ENCODE measurements around the gene ZNF33A. TPM values are rescaled to one million over a fixed set of nuclear protein-coding genes. Genes with fewer than 3 reads are reported as not detected.

ZNF33A gene
- total RNA-seq, result 6.9 and 9.1 TPM in 2 replicates

GRCh38 chr10:38010119-38010903, at the start of gene ZNF33A:
Gene ZNF33A (plus strand): TSS chr10:38010675. CDS start chr10:38012342, 1,667 bp downstream.

DNA sequence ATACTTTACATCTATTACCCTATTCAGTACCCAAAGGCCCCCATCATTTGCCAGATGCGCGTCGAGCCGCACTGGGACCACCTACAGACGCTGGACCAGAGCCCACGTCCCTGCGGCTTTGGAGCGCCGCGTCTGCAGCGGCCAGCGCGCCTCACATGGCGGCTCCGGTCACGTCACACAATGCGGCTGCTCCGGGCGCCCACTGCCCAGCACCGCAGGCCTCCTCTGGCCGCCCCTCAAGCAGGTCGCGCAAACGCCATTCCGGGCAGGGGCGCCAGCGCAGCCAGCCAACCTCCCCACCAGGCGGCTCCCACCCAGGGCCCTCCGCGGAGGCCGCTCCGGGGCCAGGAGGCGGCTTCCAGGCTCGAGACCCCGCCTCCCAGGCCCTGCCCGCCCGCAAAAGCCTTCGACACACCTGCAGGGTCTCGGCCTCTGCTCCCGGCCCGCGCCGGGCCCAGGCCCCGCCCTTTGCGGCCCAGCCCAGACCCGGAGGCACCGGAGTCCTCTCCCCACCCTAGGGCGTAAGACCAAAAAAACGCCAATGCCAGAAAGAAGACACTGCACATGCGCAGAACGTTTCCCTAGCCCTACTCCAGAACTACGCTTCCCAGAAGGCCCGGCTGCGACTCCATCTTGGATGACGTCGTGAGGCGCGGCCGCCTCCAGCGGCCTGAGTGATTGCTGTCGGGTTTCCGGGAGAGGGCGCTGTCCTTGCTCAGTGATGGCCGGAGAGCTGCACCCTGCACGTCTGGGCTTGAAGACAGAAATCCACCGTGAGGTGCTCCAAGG, 34.2 kb upstream of the ZNF33A start, which contains the start of gene ZNF25:
ZNF25 (minus strand) TSS at position 557 of the 789 bp plus-strand sequence. CDS start 4,925 bp downstream, outside the sequence.

GRCh38 chr10:38094158-38094926, 83.9 kb downstream of the ZNF33A start, which contains the start of gene ZNF37A:
Gene ZNF37A (plus strand): TSS chr10:38094337. CDS start chr10:38096618, 2,281 bp downstream.

Other genes starting within 250 kb of the ZNF33A start
- gene ZNF248, start 153.1 kb upstream of the ZNF33A start, total RNA-seq, result 2.3 and 4.9 TPM in 2 replicates
- gene ZNF25, start 34.0 kb upstream of the ZNF33A start, total RNA-seq, result 4.5 and 4.9 TPM in 2 replicates
- 4.9 and 13.6 TPM in 2 replicates for gene ZNF37A, start 83.7 kb downstream of the ZNF33A start, total RNA-seq

Data from mammary microvascular endothelial cell (primary cell).